Endothelial cell of umbilical vein (primary cell): Measurements from ENCODE around the gene AJAP1. TPM values are rescaled to one million over a fixed set of nuclear protein-coding genes. Genes with fewer than 3 reads are reported as not detected.

Experiments used
- BruUV-seq: library from RNA; stranded (reverse); fragments of 400-500 nt; replicated peaks from 2 replicates; lab custom pipeline; 2021; lab: Mats Ljungman, UMichigan
- CTCF ChIA-PET: fragments of 300-600, 350-600 bp; sonication (Branson Sonifier 250); formaldehyde crosslinking; loops from one replicate; lab custom pipeline; 2021; ENCODE audit warnings: antibody characterized with exemption, inconsistent platforms; lab: Charles Lee
- POLR2A ChIA-PET: fragments of 300-600, 350-600 bp; sonication (Branson Sonifier 250); formaldehyde crosslinking; loops from one replicate; lab custom pipeline; 2021; ENCODE audit warnings: antibody characterized with exemption, inconsistent platforms; lab: Charles Lee
- DNase-seq: peaks from one replicate; pipeline ENCODE4 v3.0.0-alpha.2; 2011; ENCODE audit warnings: low read depth, low spot score
- FAIRE-seq: peaks from 2 replicates; lab custom pipeline; 2011; peaks lifted over from hg19 to GRCh38; lab: Jason Lieb, UNC
- H2AFZ ChIP-seq: 2 replicates; pipeline ENCODE4 v1.6.0; 2012; ENCODE audit warnings: low read depth, low read length, control low read depth, inconsistent platforms
- H3K27ac ChIP-seq: 2 replicates; pipeline ENCODE4 v1.5.1; 2011; ENCODE audit warnings: low read depth, mild to moderate bottlenecking, control low read depth, low read length, moderate library complexity; ENCODE audit not compliant: insufficient read depth
- H3K27me3 ChIP-seq, 2 experiments: 2 replicates each; pipeline versions ENCODE4 v1.6.0 to v1.6.1; 2011; ENCODE audit warnings: low read length in 2 of 2, mixed read lengths in 1 of 2; ENCODE audit not compliant: control insufficient read depth in 2 of 2, insufficient read depth in 2 of 2
- H3K36me3 ChIP-seq, 2 experiments: 2 replicates in 1 of 2; 3 replicates in 1 of 2; pipeline ENCODE4 v1.5.1; 2011; ENCODE audit warnings: low read length in 2 of 2, mild to moderate bottlenecking in 1 of 2, moderate library complexity in 1 of 2; ENCODE audit not compliant: control insufficient read depth in 2 of 2, insufficient read depth in 2 of 2; ENCODE audit errors: extremely low read depth in 1 of 2
- H3K4me1 ChIP-seq: 3 replicates; pipeline ENCODE4 v1.5.1; 2011; ENCODE audit warnings: mild to moderate bottlenecking, low read length; ENCODE audit not compliant: control insufficient read depth, insufficient read depth; ENCODE audit errors: extremely low read depth
- H3K4me2 ChIP-seq: 2 replicates; pipeline ENCODE4 v1.6.1; 2011; ENCODE audit warnings: low read length, control low read depth, mixed read lengths; ENCODE audit not compliant: insufficient read depth
- H3K4me3 ChIP-seq, 3 experiments: fragments of 200-600 bp in 1 of 3; sonication (generic), shearing (Covaris generic) in 1 of 3; replicated peaks in 1 of 3; 2 replicates each; pipeline ENCODE4 v1.5.1; 2011 to 2016; ENCODE audit warnings: control low read depth in 3 of 3, low read length in 3 of 3, mild to moderate bottlenecking in 2 of 3, inconsistent platforms in 1 of 3, low read depth in 1 of 3, moderate library complexity in 1 of 3; ENCODE audit not compliant: insufficient read depth in 1 of 3
- H3K79me2 ChIP-seq: 2 replicates; pipeline ENCODE4 v1.6.0; 2012; ENCODE audit warnings: low read length, inconsistent platforms; ENCODE audit not compliant: control insufficient read depth, insufficient read depth
- H3K9ac ChIP-seq: replicated peaks from 2 replicates; pipeline ENCODE3; 2011; ENCODE audit warnings: low read length, control low read depth; ENCODE audit not compliant: insufficient read depth; ENCODE audit errors: extremely low read depth
- H3K9me1 ChIP-seq: replicated peaks from 3 replicates; pipeline ENCODE4 v1.6.0; 2011; ENCODE audit warnings: mild to moderate bottlenecking, low read length; ENCODE audit not compliant: control insufficient read depth, insufficient read depth; ENCODE audit errors: extremely low read depth
- H3K9me3 ChIP-seq: replicated peaks from 2 replicates; pipeline ENCODE4 v1.5.1; 2012; ENCODE audit warnings: low read length, inconsistent platforms; ENCODE audit not compliant: control insufficient read depth, insufficient read depth
- H4K20me1 ChIP-seq: replicated peaks from 2 replicates; pipeline ENCODE3; 2011; ENCODE audit warnings: mild to moderate bottlenecking, low read length; ENCODE audit not compliant: control insufficient read depth, insufficient read depth; ENCODE audit errors: extremely low read depth
- CTCF ChIP-seq, 2 donors: IDR thresholded peaks; 1 replicate in 1 of 2; 2 replicates in 1 of 2; pipeline ENCODE4 v1.5.1; 2011; ENCODE audit warnings: low read length in 2 of 2, mild to moderate bottlenecking in 2 of 2, moderate library complexity in 2 of 2, control low read depth in 1 of 2, inconsistent platforms in 1 of 2, low read depth in 1 of 2; ENCODE audit not compliant: insufficient read depth in 1 of 2; ENCODE audit errors: extremely low read depth in 1 of 2
- EZH2 ChIP-seq: IDR thresholded peaks from 2 replicates; pipeline ENCODE4 v1.6.1; 2012; ENCODE audit warnings: borderline replicate concordance, low read depth, mild to moderate bottlenecking, moderate library complexity, low read length, inconsistent platforms; ENCODE audit not compliant: severe bottlenecking
- FOS ChIP-seq: IDR thresholded peaks from 2 replicates; pipeline ENCODE4 v1.6.1; 2011; ENCODE audit warnings: mild to moderate bottlenecking, low read length, moderate library complexity, borderline replicate concordance; ENCODE audit not compliant: insufficient read depth
- GATA2 ChIP-seq: IDR thresholded peaks from 2 replicates; pipeline ENCODE4 v1.7.0; 2011; ENCODE audit warnings: low read depth, mild to moderate bottlenecking, moderate library complexity, mixed read lengths, low read length; ENCODE audit not compliant: insufficient read length, insufficient read depth
- JUN ChIP-seq: IDR thresholded peaks from 2 replicates; pipeline ENCODE4 v1.6.1; 2011; ENCODE audit warnings: borderline replicate concordance, low read depth; ENCODE audit not compliant: insufficient read length, insufficient read depth
- MYC ChIP-seq: IDR thresholded peaks from one replicate; pipeline ENCODE4 v1.6.1; 2011; ENCODE audit warnings: mild to moderate bottlenecking, low read depth, low read length
- POLR2A ChIP-seq: IDR thresholded peaks from 2 replicates; pipeline ENCODE4 v1.6.1; 2012; ENCODE audit warnings: low read depth, mild to moderate bottlenecking, control low read depth, low read length
- POLR2AphosphoS5 ChIP-seq: IDR thresholded peaks from 2 replicates; pipeline ENCODE4 v1.6.1; 2012; ENCODE audit warnings: low read depth, mild to moderate bottlenecking, control low read depth, low read length, moderate library complexity; ENCODE audit not compliant: insufficient read depth
- dilution Hi-C: fragments of 300-500 bp; cut with MboI; formaldehyde crosslinking; loops from one replicate; pipeline ENCODE4 v1.15.0; 2019; ENCODE audit warnings: low sequenced_read_pairs; ENCODE audit not compliant: extremely low pct_ligation_motif_present
- intact Hi-C: fragments of 100-400 bp; cut with micrococcal nuclease; formaldehyde crosslinking; loops from one replicate; pipeline ENCODE4 v1.10.0; 2022
- polyA plus RNA-seq, 4 experiments: library from polyadenylated mRNA; depleted of rRNA in 3 of 4; stranded (reverse) in 3 of 4; unstranded in 1 of 4; fragments of >200 nt; gene quantifications; 2 replicates each; pipeline versions ENCODE4 v1.2.1 to v1.2.3, GENCODE V29; 2011 to 2012; ENCODE audit warnings: missing spikeins in 1 of 4
- total RNA-seq: library from RNA; stranded (reverse); gene quantifications from 2 replicates; pipeline ENCODE4 v1.2.3, GENCODE V29; 2021
- TF ChIP-seq, protein P1 (sequence below): IDR thresholded peaks from 2 replicates; pipeline ENCODE4 v1.6.1; 2011; ENCODE audit not compliant: insufficient read depth, insufficient read length

AJAP1 gene
- total and polyA plus RNA-seq, 2 donors (not counting 3 experiments of a cell fraction or from before 2014, with no cell fraction given) = not detected

- no peaks in the 10 kb centered on the region for H4K20me1 ChIP-seq
- no peaks in the 10 kb centered on the region for H3K79me2 ChIP-seq
- H3K4me1 ChIP-seq = no peaks in the 10 kb centered on the region
- H2AFZ ChIP-seq = no peak overlapping the region
- no peaks in the 10 kb centered on the region for H3K27me3 ChIP-seq
- H3K9ac ChIP-seq = no peak overlapping the region
- no peaks in the 10 kb centered on the region for H3K9me1 ChIP-seq
- H3K27ac ChIP-seq = no peak overlapping the region
- dilution Hi-C loops (no loop called here), intact Hi-C loops (no loop called here)
- DNase-seq = no peak
- TF ChIP-seq JUN (no peak), FOS (no peak), GATA2 (no peak), EZH2 (no peak)
- TF ChIP-seq, protein P1, sequence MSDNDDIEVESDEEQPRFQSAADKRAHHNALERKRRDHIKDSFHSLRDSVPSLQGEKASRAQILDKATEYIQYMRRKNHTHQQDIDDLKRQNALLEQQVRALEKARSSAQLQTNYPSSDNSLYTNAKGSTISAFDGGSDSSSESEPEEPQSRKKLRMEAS = no peak
- ChIA-PET POLR2A (no interaction called here), CTCF (no interaction called here)
- H3K36me3 ChIP-seq = no peaks in the 10 kb centered on the region
- no peak overlapping the region for H3K4me3 ChIP-seq
- no peak for FAIRE-seq
- H3K9me3 ChIP-seq = peaks cover 2% of the 10 kb centered on the region
- BruUV-seq = no TSS peak
- H3K4me2 ChIP-seq = no peak overlapping the region
Measured at GRCh38 chr1:4647391-4647790, 7.0 kb upstream of the AJAP1 start.

DNA sequence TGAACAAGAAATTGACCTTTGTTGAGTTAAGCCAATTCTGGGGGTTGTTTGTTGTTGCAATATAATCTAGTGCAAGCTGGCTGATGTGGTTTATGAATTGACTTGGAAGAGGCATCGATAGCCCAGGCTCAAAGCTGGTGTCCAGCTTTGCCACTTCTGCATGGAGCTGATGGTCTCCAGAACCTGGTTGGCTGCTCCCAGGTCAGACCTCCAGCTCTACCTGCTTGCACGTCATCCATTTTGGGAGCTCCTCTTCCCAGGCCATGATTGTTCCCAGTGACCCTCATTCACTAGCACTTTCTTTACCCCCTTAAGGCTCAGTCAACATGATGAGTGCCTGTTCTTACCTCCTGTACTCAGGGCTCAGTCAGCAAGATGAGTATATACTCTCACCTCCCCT lies 5.8 kb upstream of the AJAP1 start:
- DNase-seq (no peak), FAIRE-seq (no peak)
- Histone ChIP-seq H2AFZ (no peak overlapping the region), H3K27ac (no peak overlapping the region), H3K27me3 (peaks cover 5 to 7% of the 10 kb centered on the region in 2 experiments), H4K20me1 (no peaks in the 10 kb centered on the region), H3K4me2 (no peak overlapping the region), H3K36me3 (no peaks in the 10 kb centered on the region), H3K79me2 (no peaks in the 10 kb centered on the region), H3K4me3 (no peak overlapping the region), H3K9me1 (no peaks in the 10 kb centered on the region), H3K4me1 (no peaks in the 10 kb centered on the region), H3K9me3 (no peaks in the 10 kb centered on the region), H3K9ac (no peak overlapping the region)
- no TSS peak for BruUV-seq
- intact Hi-C loops = no loop called here
- ChIA-PET CTCF (no interaction called here), POLR2A (no interaction called here)
- no peak for TF ChIP-seq GATA2
- TF ChIP-seq FOS = no peak
- TF ChIP-seq MYC = no peak
- TF ChIP-seq CTCF (IDR thresholded peaks at IDR 0.05; ENCODE audit: extremely low read depth in 1 of 2, insufficient read depth in 1 of 2, low read depth in 1 of 2, low read length in 2 of 2) = no peak
- no peak for TF ChIP-seq POLR2AphosphoS5
- TF ChIP-seq, protein P1 = no peak
- no peak for TF ChIP-seq EZH2
- no peak for TF ChIP-seq POLR2A
- no peak for TF ChIP-seq JUN
- dilution Hi-C loops = no loop called here
